Psoas muscle (tissue), 8 donors: Measurements from ENCODE around the gene AQP2. TPM values are rescaled to one million over a fixed set of nuclear protein-coding genes. Genes with fewer than 3 reads are reported as not detected.

ENCODE experiments used
- ATAC-seq, 4 donors: fragments of 200-7000 bp; cut with Tn5 transposase; one replicate each; pipeline ENCODE4 v1.9.1; 2020; ENCODE audit warnings: moderate library complexity in 3 of 4, mild to moderate bottlenecking in 2 of 4
- DNase-seq, 2 donors: peaks; one replicate each; pipeline ENCODE4 v3.0.0-alpha.2; 2020
- H3K27ac ChIP-seq: fragments of 200-600 bp; one replicate; pipeline ENCODE4 v1.8.0; 2022
- H3K27me3 ChIP-seq, 3 donors: fragments of 200-600 bp in 1 of 3; one replicate each; pipeline versions ENCODE4 v1.6.1 to v1.8.0; 2013 to 2022; ENCODE audit warnings: low read length in 2 of 3, mild to moderate bottlenecking in 2 of 3, moderate library complexity in 1 of 3; ENCODE audit not compliant: insufficient read depth in 3 of 3
- H3K36me3 ChIP-seq, 2 donors: fragments of 200-600 bp in 1 of 2; one replicate each; pipeline versions ENCODE4 v1.6.1 to v1.8.0; 2013 to 2022; ENCODE audit warnings: low read depth in 1 of 2, mild to moderate bottlenecking in 1 of 2, moderate library complexity in 1 of 2; ENCODE audit not compliant: insufficient read depth in 1 of 2
- H3K4me1 ChIP-seq: fragments of 200-600 bp; one replicate; pipeline ENCODE4 v1.8.0; 2022
- H3K4me3 ChIP-seq: fragments of 200-600 bp; one replicate; pipeline ENCODE4 v1.8.0; 2022; ENCODE audit warnings: mild to moderate bottlenecking
- H3K9me3 ChIP-seq: fragments of 200-600 bp; one replicate; pipeline ENCODE4 v1.8.0; 2022
- WGBS, 3 donors: extraction: QIAGEN DNeasy Blood & Tissue Kit; methylation state at CpG; one replicate each; pipeline versions ENCODE4 v1.1.6 to v1.1.7; 2013; 5-methylcytosine and 5-hydroxymethylcytosine counted together
- intact Hi-C, 2 donors: fragments of 100-400 bp; cut with DNase I; formaldehyde crosslinking; loops; one replicate each; pipeline versions ENCODE4 v1.11.0 to v1.14.2; 2022
- polyA plus RNA-seq, 3 donors: library from polyadenylated mRNA; stranded (reverse); fragments of 200-250 nt; gene quantifications; one replicate each; pipeline ENCODE4 v1.2.3, GENCODE V29; 2013
- total RNA-seq, 4 donors: library from RNA; stranded (reverse); fragmentation: NEBNext Ultra II Directional in 2 of 4; extraction: Animal tissue kit (Norgen Biotek cat#: 25700) in 2 of 4; gene quantifications; one replicate each; pipeline versions ENCODE4 v1.2.1 to v1.2.4, GENCODE V29; 2021 to 2023
- TF ChIP-seq, protein P1 (sequence below): fragments of 200-600 bp; IDR thresholded peaks from one replicate; pipeline ENCODE4 v1.8.0; 2022; ENCODE audit warnings: antibody characterized with exemption
- donor health status: healthy with polysubstance abuse.
- donor health status: DM: no; HTN: no; CAD: no; lungs with moderate emphysema.
- donor health status: Bipolar disorder and iron deficiency.
- donor health status: healthy.
- donor health status: DM: yes; HTN: yes; CAD: no.
- donor health status: DM: no; HTN: no; CAD: no.
- donor health status: DM: no; HTN: no; CAD: no.
- donor health status: DM: yes; HTN: yes; CAD: no.

Gene AQP2
- total and polyA plus RNA-seq, 7 donors: not detected

DNA sequence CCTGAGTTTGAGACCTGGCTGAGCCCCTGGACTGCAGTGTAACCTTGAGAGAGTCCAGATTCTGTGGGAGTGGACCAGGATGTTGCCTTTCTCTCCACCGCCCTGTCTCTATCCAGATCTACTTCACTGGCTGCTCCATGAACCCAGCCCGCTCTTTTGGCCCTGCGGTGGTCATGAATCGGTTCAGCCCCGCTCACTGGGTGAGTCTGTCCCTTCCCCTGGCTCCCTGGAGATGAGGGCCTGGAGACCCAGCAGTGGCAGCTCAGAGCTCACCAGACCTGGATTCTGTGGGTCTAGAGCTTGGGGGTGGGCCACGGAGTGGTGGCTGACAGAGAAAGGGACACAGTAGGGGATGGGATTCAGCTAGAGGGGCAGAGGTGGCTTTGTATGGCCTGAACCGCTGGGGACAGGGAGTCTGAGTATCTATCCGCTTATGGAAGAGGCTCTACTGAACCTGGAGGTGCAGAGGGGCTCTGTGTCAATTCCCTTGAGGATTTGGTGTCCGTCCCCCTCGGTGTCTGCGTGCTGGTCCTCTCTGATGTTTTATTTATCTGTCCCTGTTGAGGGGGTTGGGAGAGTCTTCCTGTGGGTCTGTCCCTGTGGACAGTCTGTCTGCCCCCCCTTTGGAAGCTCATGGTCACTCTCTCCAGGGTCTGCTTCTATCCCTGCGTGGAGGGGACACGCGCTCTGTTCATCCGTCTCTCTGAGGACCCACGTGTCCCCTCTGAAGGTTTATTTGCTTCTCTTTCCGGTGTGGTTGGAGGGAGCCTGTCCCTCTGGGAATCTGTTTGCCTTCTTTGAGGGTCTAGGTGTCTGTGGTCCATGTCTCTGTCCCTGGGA, 13.7 kb downstream of the AQP2 start:
- no peak for ATAC-seq

DNA sequence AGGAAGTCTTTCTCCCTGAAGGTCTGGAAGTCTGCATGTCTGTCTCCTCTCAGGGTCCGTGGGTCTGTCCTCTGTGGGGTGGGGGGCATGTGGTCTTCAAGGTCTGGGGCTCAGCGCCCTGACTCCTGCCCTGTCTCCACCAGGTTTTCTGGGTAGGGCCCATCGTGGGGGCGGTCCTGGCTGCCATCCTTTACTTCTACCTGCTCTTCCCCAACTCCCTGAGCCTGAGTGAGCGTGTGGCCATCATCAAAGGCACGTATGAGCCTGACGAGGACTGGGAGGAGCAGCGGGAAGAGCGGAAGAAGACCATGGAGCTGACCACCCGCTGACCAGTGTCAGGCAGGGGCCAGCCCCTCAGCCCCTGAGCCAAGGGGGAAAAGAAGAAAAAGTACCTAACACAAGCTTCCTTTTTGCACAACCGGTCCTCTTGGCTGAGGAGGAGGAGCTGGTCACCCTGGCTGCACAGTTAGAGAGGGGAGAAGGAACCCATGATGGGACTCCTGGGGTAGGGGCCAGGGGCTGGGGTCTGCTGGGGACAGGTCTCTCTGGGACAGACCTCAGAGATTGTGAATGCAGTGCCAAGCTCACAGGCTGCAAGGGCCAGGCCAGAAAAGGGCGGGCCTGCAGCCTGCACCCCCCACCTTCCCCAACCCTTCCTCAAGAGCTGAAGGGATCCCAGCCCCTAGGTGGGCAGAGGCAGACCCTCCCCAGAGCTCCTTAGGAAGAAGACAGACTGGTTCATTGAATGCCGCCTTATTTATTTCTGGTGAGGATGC, 14.5 kb downstream of the AQP2 start:
- Histone ChIP-seq H3K9me3 (no peaks in the 10 kb centered on the region), H3K4me1 (peaks cover 4% of the 10 kb centered on the region), H3K27ac (no peak overlapping the region), H3K4me3 (no peak overlapping the region), H3K27me3 (peaks cover 0 to 64% (median 17%) of the 10 kb centered on the region in 3 donors), H3K36me3 (no peaks in the 10 kb centered on the region)
- intact Hi-C loops: loop anchor here (5.0 to 10.0 kb wide), 4 partner anchors 98 to 200 kb away; partner anchors contain the start of gene CERS5 (in 1 of the 2)
- ATAC-seq (no peak), DNase-seq (no peak)
- 73 to 74% (median 73%) methylated on average over 13 of the region's 13 CpGs for WGBS, 3 donors
- TF ChIP-seq, protein P1, sequence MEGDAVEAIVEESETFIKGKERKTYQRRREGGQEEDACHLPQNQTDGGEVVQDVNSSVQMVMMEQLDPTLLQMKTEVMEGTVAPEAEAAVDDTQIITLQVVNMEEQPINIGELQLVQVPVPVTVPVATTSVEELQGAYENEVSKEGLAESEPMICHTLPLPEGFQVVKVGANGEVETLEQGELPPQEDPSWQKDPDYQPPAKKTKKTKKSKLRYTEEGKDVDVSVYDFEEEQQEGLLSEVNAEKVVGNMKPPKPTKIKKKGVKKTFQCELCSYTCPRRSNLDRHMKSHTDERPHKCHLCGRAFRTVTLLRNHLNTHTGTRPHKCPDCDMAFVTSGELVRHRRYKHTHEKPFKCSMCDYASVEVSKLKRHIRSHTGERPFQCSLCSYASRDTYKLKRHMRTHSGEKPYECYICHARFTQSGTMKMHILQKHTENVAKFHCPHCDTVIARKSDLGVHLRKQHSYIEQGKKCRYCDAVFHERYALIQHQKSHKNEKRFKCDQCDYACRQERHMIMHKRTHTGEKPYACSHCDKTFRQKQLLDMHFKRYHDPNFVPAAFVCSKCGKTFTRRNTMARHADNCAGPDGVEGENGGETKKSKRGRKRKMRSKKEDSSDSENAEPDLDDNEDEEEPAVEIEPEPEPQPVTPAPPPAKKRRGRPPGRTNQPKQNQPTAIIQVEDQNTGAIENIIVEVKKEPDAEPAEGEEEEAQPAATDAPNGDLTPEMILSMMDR: no peak

More for the DNA sequence above, 13.7 kb downstream of the AQP2 start:
- Histone ChIP-seq H3K27ac (no peak overlapping the region), H3K27me3 (peaks cover 0 to 64% (median 23%) of the 10 kb centered on the region in 3 donors), H3K36me3 (no peaks in the 10 kb centered on the region), H3K4me1 (peaks cover 4% of the 10 kb centered on the region), H3K4me3 (no peak overlapping the region), H3K9me3 (no peaks in the 10 kb centered on the region)
- WGBS, 3 donors: 79 to 87% (median 85%) methylated on average over 16 to 17 of the region's 17 CpGs
- no peak for DNase-seq
- TF ChIP-seq, protein P1: no peak
- intact Hi-C loops: loop anchor here in 1 of 2 donors (10.0 kb wide), 1 partner anchor 201 kb away; the partner anchor contains the start of gene CERS5

DNA sequence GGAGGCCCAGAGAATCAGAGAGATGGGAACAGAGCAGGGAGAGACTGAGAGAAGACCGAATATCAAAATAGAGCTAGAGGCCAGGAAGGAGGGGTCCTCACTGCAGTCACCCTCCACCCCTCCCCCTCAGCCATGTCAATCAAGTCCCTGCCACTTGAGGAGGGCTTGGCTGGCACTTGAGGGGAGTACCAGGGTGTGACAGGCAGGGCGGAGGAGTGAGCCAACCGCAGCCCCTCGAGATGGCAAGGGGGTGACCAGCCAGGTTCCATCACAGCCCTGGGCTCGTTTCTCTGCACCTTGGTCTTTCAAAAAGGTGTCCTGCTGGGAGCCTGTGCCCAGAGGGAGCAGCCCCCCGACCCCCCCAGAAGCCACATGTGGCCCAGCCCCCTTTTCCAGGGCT, 15.3 kb downstream of the AQP2 start:
- Histone ChIP-seq H3K9me3 (no peaks in the 10 kb centered on the region), H3K4me3 (no peak overlapping the region), H3K4me1 (peaks cover 4% of the 10 kb centered on the region), H3K36me3 (no peaks in the 10 kb centered on the region), H3K27ac (no peak overlapping the region), H3K27me3 (peaks cover 0 to 64% (median 13%) of the 10 kb centered on the region in 3 donors)
- TF ChIP-seq, protein P1: no peak
- intact Hi-C loops: loop anchor here (2.0 to 10.0 kb wide), 5 partner anchors 97 to 199 kb away; partner anchors contain the start of gene CERS5 (in 1 of the 2)
- DNase-seq (no peak), ATAC-seq (no peak)
- WGBS, 3 donors: 73 to 79% (median 78%) methylated on average over 6 of the region's 6 CpGs

DNA sequence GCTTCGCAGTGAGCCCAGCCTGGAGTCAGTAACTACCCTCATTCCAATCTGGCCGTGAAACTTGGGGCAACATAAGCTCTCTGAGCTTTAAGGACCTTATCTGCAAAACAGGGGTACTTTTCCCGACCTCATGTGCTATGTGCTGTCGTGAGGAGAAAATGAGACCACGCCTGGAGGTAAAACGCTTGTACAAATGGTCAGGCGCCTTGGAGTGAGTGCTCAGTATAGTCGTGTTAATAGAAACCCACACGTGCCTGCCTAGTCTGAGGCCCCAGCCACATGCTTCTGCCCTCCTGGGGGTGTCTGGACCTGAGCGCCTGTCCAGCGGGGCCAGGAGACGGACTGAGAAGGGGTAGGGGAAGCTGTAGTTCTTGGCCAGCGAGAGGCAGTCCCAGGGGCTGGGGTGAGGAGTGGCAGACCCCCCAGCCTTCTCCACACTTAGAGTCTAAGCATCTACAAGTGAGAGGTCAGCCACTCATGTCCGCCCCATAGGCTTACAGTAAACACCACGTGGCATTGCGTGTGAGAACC, 16.0 kb downstream of the AQP2 start:
- DNase-seq (no peak), ATAC-seq (no peak)
- no peak overlapping the region for H3K27ac ChIP-seq
- WGBS, 3 donors: 42 to 52% (median 44%) methylated on average over 15 to 16 of the region's 16 CpGs
- no peak overlapping the region for H3K4me3 ChIP-seq
- H3K9me3 ChIP-seq: no peaks in the 10 kb centered on the region
- H3K36me3 ChIP-seq: no peaks in the 10 kb centered on the region
- intact Hi-C loops: loop anchor here (1.0 to 10.0 kb wide), 6 partner anchors 96 to 198 kb away; partner anchors contain the start of gene CERS5 (in 1 of the 2)
- TF ChIP-seq, protein P1: no peak
- H3K4me1 ChIP-seq: peaks cover 4% of the 10 kb centered on the region
- H3K27me3 ChIP-seq: peaks cover 0 to 57% (median 6%) of the 10 kb centered on the region in 3 donors
